ENCODE measurements around the gene SPTAN1.

SPTAN1 gene

GRCh38 chr9:128529191-128529590, 23.2 kb upstream of the SPTAN1 start:
- DNase-seq (ENCODE audit: extremely low read depth, insufficient read length), result no peak
- H3K36me3 ChIP-seq (ENCODE audit: control insufficient read depth, insufficient read depth, low read length), result peaks cover 18% of the 10 kb centered on the region

GRCh38 chr9:128532581-128532980, 19.8 kb upstream of the SPTAN1 start:
- Histone ChIP-seq H3K4me3 (replicated peaks; ENCODE audit: low read depth, low read length) (no peak overlapping the region), H3K27me3 (replicated peaks; ENCODE audit: control insufficient read depth, insufficient read depth, low read length) (no peaks in the 10 kb centered on the region), H3K36me3 (ENCODE audit: control insufficient read depth, insufficient read depth, low read length) (peaks cover 16% of the 10 kb centered on the region)
- no peak for DNase-seq (ENCODE audit: extremely low read depth, insufficient read length)
- TF ChIP-seq, protein P1, sequence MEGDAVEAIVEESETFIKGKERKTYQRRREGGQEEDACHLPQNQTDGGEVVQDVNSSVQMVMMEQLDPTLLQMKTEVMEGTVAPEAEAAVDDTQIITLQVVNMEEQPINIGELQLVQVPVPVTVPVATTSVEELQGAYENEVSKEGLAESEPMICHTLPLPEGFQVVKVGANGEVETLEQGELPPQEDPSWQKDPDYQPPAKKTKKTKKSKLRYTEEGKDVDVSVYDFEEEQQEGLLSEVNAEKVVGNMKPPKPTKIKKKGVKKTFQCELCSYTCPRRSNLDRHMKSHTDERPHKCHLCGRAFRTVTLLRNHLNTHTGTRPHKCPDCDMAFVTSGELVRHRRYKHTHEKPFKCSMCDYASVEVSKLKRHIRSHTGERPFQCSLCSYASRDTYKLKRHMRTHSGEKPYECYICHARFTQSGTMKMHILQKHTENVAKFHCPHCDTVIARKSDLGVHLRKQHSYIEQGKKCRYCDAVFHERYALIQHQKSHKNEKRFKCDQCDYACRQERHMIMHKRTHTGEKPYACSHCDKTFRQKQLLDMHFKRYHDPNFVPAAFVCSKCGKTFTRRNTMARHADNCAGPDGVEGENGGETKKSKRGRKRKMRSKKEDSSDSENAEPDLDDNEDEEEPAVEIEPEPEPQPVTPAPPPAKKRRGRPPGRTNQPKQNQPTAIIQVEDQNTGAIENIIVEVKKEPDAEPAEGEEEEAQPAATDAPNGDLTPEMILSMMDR (IDR thresholded peaks at IDR 0.05; ENCODE audit: insufficient read depth, low read length, poor library complexity, severe bottlenecking), result no peak

More at GRCh38 chr9:128529191-128529590, 23.2 kb upstream of the SPTAN1 start:
- TF ChIP-seq, protein P1 (IDR thresholded peaks at IDR 0.05; ENCODE audit: insufficient read depth, low read length, poor library complexity, severe bottlenecking), result no peak
- Histone ChIP-seq H3K27me3 (replicated peaks; ENCODE audit: control insufficient read depth, insufficient read depth, low read length) (no peaks in the 10 kb centered on the region), H3K4me3 (replicated peaks; ENCODE audit: low read depth, low read length) (no peak overlapping the region)

DNA sequence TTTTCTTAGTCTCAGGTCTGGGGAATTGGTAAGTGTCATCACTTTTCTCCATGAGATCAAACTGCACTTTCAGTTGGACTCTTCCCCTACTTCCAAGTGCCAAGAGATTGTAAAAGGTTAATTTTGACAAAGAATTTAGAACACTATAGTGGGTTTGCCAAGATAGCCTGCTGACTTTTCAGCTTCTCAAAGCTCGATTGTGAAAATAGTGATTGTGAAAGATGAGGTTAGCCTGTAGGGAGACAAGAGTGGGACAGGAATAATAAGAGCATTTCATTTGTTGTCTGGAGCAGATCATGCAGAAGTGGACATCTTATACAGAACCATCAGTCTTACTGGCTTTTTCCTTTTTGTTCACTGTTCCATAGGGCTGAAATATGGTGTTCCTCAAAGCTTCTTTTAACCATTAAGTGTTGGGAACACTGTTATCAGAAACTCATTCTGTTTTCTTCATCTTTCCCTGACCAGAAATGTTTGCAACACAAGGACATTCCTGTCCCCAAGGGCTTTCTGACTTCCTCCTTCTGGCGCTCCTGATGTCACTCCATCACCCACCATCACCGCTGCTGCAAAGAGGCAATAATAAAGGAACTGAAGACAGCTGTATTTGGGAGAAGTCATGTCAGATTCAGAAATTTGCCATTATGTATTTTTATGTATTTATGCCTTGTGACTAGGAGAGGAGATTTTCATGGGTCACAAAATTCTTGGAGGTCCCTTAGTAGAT, 11.6 kb upstream of the SPTAN1 start:
- TF ChIP-seq, protein P1 (IDR thresholded peaks at IDR 0.05; ENCODE audit: insufficient read depth, low read length, poor library complexity, severe bottlenecking), result no peak
- no peak for DNase-seq (ENCODE audit: extremely low read depth, insufficient read length)
- Histone ChIP-seq H3K36me3 (ENCODE audit: control insufficient read depth, insufficient read depth, low read length) (peaks cover 19% of the 10 kb centered on the region), H3K27me3 (replicated peaks; ENCODE audit: control insufficient read depth, insufficient read depth, low read length) (no peaks in the 10 kb centered on the region), H3K4me3 (replicated peaks; ENCODE audit: low read depth, low read length) (no peak overlapping the region)

DNA sequence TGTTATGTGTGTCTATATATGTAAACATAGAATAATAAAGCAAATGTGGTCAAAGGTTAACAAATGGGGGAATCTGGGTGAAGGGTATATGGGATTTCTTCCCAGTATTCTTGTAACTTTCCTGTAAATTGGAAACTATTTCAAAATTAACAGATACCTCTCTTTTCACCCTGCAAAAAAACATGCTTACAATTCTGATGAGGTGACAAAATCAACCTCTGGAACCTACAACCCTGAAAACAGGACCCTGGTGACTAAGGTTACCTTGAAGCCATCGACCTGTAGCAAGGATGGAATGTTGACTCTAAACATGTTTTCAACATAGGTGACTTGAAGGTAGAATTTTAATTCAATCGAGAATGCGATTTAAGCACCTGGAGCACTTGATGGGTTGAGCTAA, 5.9 kb upstream of the SPTAN1 start:
- Histone ChIP-seq H3K4me3 (replicated peaks; ENCODE audit: low read depth, low read length) (no peak overlapping the region), H3K27me3 (replicated peaks; ENCODE audit: control insufficient read depth, insufficient read depth, low read length) (no peaks in the 10 kb centered on the region), H3K36me3 (ENCODE audit: control insufficient read depth, insufficient read depth, low read length) (peaks cover under 1% of the 10 kb centered on the region; the same call in 1 of the 2 replicates)
- DNase-seq (ENCODE audit: extremely low read depth, insufficient read length), result no peak
- TF ChIP-seq, protein P1 (IDR thresholded peaks at IDR 0.05; ENCODE audit: insufficient read depth, low read length, poor library complexity, severe bottlenecking), result no peak

DNA sequence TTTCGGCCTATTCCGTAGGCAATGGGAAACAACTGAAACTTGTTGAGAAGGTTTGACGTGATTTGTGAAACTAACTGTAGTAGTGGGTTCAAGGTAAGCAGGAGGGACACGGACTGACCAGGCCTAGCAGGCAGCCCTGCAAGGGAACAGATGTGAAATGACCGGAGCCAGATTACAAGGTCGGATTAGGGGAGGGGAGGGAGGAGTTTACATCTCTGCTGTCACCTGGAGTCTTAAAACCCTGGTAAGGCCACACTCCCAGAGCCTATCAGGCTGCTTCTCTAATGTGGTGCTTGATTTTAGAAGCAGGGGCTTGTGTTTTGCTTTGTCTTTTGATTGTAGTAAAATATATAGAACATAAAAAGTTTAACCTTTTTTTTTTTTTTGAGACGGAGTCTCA, 3.5 kb upstream of the SPTAN1 start:
- no peak for DNase-seq (ENCODE audit: extremely low read depth, insufficient read length)
- Histone ChIP-seq H3K36me3 (ENCODE audit: control insufficient read depth, insufficient read depth, low read length) (no peaks in the 10 kb centered on the region), H3K4me3 (replicated peaks; ENCODE audit: low read depth, low read length) (no peak overlapping the region), H3K27me3 (replicated peaks; ENCODE audit: control insufficient read depth, insufficient read depth, low read length) (no peaks in the 10 kb centered on the region)
- TF ChIP-seq, protein P1 (IDR thresholded peaks at IDR 0.05; ENCODE audit: insufficient read depth, low read length, poor library complexity, severe bottlenecking), result no peak

All from GM06990 (cell line).